ENCODE data around the gene SQSTM1.

Gene SQSTM1

DNA sequence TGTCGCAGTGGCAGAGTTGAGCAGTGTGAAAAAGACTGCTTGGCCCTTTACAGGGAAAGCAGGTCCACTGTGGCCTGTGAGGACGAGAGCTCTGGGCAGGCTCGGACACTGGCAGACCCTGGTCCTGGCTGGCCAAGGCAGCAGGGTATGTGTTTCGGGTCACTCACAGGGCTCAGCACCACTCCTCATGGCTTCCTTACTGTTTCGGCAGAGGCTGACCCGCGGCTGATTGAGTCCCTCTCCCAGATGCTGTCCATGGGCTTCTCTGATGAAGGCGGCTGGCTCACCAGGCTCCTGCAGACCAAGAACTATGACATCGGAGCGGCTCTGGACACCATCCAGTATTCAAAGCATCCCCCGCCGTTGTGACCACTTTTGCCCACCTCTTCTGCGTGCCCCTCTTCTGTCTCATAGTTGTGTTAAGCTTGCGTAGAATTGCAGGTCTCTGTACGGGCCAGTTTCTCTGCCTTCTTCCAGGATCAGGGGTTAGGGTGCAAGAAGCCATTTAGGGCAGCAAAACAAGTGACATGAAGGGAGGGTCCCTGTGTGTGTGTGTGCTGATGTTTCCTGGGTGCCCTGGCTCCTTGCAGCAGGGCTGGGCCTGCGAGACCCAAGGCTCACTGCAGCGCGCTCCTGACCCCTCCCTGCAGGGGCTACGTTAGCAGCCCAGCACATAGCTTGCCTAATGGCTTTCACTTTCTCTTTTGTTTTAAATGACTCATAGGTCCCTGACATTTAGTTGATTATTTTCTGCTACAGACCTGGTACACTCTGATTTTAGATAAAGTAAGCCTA lies 15.7 kb downstream of the SQSTM1 start:
- no peak for TF ChIP-seq CTCF (conservative IDR thresholded peaks at IDR 0.05; ENCODE audit: low read length)
- H3K4me3 ChIP-seq (ENCODE audit: low read length): no peak overlapping the region
- no peak for DNase-seq (ENCODE audit: low read depth)

GRCh38 chr5:179837076-179838011 lies 16.6 kb downstream of the SQSTM1 start:
- no peak for TF ChIP-seq CTCF (conservative IDR thresholded peaks at IDR 0.05; ENCODE audit: low read length)
- DNase-seq (ENCODE audit: low read depth): no peak
- no peak overlapping the region for H3K4me3 ChIP-seq (ENCODE audit: low read length)

DNA sequence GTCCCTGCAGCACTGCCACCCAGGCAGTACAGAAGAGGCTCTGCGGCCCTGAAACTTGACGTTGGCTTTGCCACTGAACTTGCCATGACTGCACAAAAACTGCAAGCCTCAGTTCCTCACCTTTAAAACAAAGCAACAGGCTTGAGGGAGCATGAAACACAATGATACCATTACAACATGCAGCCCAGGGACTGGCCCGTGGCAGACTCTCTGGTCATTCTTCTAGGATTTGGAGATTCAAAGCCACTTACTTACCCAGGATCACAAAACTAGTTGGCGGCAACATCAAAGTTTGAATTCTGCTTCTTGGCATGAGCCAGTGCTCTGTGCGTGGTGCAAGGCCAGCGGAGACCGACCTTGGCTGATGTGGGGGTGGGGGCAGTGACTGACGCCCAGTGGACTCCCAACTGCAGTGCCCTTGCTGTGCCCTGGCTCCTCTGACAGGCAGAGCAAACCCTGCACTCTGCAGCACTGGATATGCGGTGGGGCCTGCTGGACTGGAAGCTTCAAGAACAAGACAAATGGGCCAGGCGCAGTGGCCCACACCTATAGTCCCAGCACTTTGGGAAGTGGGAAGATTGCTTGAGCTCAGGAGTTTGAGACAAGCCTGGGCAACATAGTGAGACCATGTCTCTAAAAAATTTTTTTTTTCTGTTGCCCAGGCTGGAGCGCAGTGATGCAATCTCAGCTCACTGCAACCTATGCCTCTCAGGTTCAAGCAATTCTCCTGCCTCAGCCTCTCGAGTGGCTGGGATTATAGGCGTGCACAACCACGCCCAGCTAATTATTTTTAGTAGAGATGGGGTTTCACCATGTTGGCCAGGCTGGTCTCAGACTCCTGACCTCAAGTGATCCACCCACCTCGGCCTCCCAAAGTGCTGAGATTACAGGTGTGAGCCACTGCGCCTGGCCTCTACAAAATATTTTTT lies 18.9 kb downstream of the SQSTM1 start:
- TF ChIP-seq CTCF (conservative IDR thresholded peaks at IDR 0.05; ENCODE audit: low read length): no peak
- H3K4me3 ChIP-seq (ENCODE audit: low read length): no peak overlapping the region
- DNase-seq (ENCODE audit: low read depth): no peak

GRCh38 chr5:179840321-179840720 lies 19.6 kb downstream of the SQSTM1 start:
- TF ChIP-seq CTCF (conservative IDR thresholded peaks at IDR 0.05; ENCODE audit: low read length): no peak

DNA sequence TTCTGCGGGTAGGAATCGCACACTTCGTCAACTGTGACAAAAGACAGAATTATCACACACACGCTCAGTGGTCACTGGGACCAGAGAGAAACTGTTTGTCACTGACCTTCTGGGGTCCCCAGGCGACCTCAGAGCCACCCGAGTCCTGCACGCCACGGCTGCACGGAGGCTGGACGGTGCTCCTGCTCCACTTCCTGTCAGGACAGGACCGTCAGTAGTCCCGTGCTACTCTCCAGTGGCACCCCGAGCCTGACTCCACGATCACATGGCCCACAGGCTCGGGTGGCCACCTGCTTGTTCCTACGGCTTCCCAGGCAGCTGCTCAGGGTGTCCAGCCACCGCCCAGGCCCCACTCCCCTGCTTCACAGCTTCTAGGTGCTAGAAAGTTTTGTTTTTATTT lies 20.1 kb downstream of the SQSTM1 start:
- H3K4me3 ChIP-seq (ENCODE audit: low read length): no peak overlapping the region
- no peak for DNase-seq (ENCODE audit: low read depth)
- no peak for TF ChIP-seq CTCF (conservative IDR thresholded peaks at IDR 0.05; ENCODE audit: low read length)

More at GRCh38 chr5:179840321-179840720, 19.6 kb downstream of the SQSTM1 start:
- no peak overlapping the region for H3K4me3 ChIP-seq (ENCODE audit: low read length)
- DNase-seq (ENCODE audit: low read depth): no peak

GRCh38 chr5:179841621-179842020 lies 20.9 kb downstream of the SQSTM1 start:
- no peak for TF ChIP-seq CTCF (conservative IDR thresholded peaks at IDR 0.05; ENCODE audit: low read length)
- no peak overlapping the region for H3K4me3 ChIP-seq (ENCODE audit: low read length)
- no peak for DNase-seq (ENCODE audit: low read depth)
